ENCODE measurements around the gene THAP9.

The THAP9 gene

GRCh38 chr4:82957045-82957444 is 56.5 kb downstream of the THAP9 start:
- TF ChIP-seq ZNF70 (CRISPR knock-in tag; IDR thresholded peaks at IDR 0.05): no peak
- TF ChIP-seq ZNF8 (CRISPR knock-in tag; IDR thresholded peaks at IDR 0.05): no peak
- TF ChIP-seq ZFP30 (CRISPR knock-in tag; IDR thresholded peaks at IDR 0.05): no peak
- no peak for TF ChIP-seq PATZ1 (CRISPR knock-in tag; IDR thresholded peaks at IDR 0.05; ENCODE audit: borderline replicate concordance)
- no peak for TF ChIP-seq ARNTL (CRISPR knock-in tag; IDR thresholded peaks at IDR 0.05; ENCODE audit: borderline replicate concordance, low read depth)
- TF ChIP-seq GLIS3 (CRISPR knock-in tag; IDR thresholded peaks at IDR 0.05): no peak
- no peak for TF ChIP-seq ISL1 (CRISPR knock-in tag; IDR thresholded peaks at IDR 0.05)
- no peak for TF ChIP-seq POU6F1 (CRISPR knock-in tag; IDR thresholded peaks at IDR 0.05; ENCODE audit: borderline replicate concordance, low read depth)
- no peak for TF ChIP-seq TOX (CRISPR knock-in tag; IDR thresholded peaks at IDR 0.05; ENCODE audit: borderline replicate concordance)
- TF ChIP-seq SNAI2 (CRISPR knock-in tag; IDR thresholded peaks at IDR 0.05): no peak
- TF ChIP-seq CREB5 (CRISPR knock-in tag; IDR thresholded peaks at IDR 0.05; ENCODE audit: low read depth): no peak
- no peak for TF ChIP-seq RARB (CRISPR knock-in tag; IDR thresholded peaks at IDR 0.05)
- no peak for TF ChIP-seq ZC3H10 (CRISPR knock-in tag; IDR thresholded peaks at IDR 0.05)
- no peak for TF ChIP-seq ZNF565 (CRISPR knock-in tag; conservative IDR thresholded peaks at IDR 0.05; ENCODE audit: low read depth)
- TF ChIP-seq TCF4 (CRISPR knock-in tag; IDR thresholded peaks at IDR 0.05; ENCODE audit: borderline replicate concordance): no peak
- TF ChIP-seq CSDC2 (CRISPR knock-in tag; IDR thresholded peaks at IDR 0.05): no peak
- TF ChIP-seq ESRRG (CRISPR knock-in tag; IDR thresholded peaks at IDR 0.05): no peak
- ATAC-seq: no peak

- no peak for TF ChIP-seq CREB5 (CRISPR knock-in tag; IDR thresholded peaks at IDR 0.05; ENCODE audit: low read depth)
- no peak for TF ChIP-seq ZNF565 (CRISPR knock-in tag; conservative IDR thresholded peaks at IDR 0.05; ENCODE audit: low read depth)
- no peak for TF ChIP-seq ZNF70 (CRISPR knock-in tag; IDR thresholded peaks at IDR 0.05)
- TF ChIP-seq TSHZ2 (CRISPR knock-in tag; IDR thresholded peaks at IDR 0.05): no peak
- TF ChIP-seq ZNF8 (CRISPR knock-in tag; IDR thresholded peaks at IDR 0.05): no peak
- TF ChIP-seq ZC3H10 (CRISPR knock-in tag; IDR thresholded peaks at IDR 0.05): no peak
- no peak for TF ChIP-seq PPARA (CRISPR knock-in tag; IDR thresholded peaks at IDR 0.05; ENCODE audit: borderline replicate concordance)
- no peak for TF ChIP-seq SNAI2 (CRISPR knock-in tag; IDR thresholded peaks at IDR 0.05)
- no peak for TF ChIP-seq CSDC2 (CRISPR knock-in tag; IDR thresholded peaks at IDR 0.05)
- no peak for TF ChIP-seq GLIS3 (CRISPR knock-in tag; IDR thresholded peaks at IDR 0.05)
- no peak for TF ChIP-seq ARNTL (CRISPR knock-in tag; IDR thresholded peaks at IDR 0.05; ENCODE audit: borderline replicate concordance, low read depth)
- TF ChIP-seq RARB (CRISPR knock-in tag; IDR thresholded peaks at IDR 0.05): no peak
- TF ChIP-seq PATZ1 (CRISPR knock-in tag; IDR thresholded peaks at IDR 0.05; ENCODE audit: borderline replicate concordance): no peak
- TF ChIP-seq ZFP3 (CRISPR knock-in tag; IDR thresholded peaks at IDR 0.05): no peak
- no peak for TF ChIP-seq BACH2 (CRISPR knock-in tag; IDR thresholded peaks at IDR 0.05; ENCODE audit: borderline replicate concordance)
- no peak for TF ChIP-seq TOX (CRISPR knock-in tag; IDR thresholded peaks at IDR 0.05; ENCODE audit: borderline replicate concordance)
- TF ChIP-seq ISL1 (CRISPR knock-in tag; IDR thresholded peaks at IDR 0.05): no peak
- TF ChIP-seq ESRRG (CRISPR knock-in tag; IDR thresholded peaks at IDR 0.05): no peak
- no peak for TF ChIP-seq TCF4 (CRISPR knock-in tag; IDR thresholded peaks at IDR 0.05; ENCODE audit: borderline replicate concordance)
- ATAC-seq: no peak
Measured at GRCh38 chr4:82965763-82966162, 65.2 kb downstream of the THAP9 start.
